Stimulated activated CD8-positive, alpha-beta memory T cell treated with anti-CD3 and anti-CD28 coated beads, Interleukin-15, amount 100 ng/mL, for 1 hour (primary cell): ENCODE data around the gene FRMD1.

ENCODE experiments used
- DNase-seq: peaks from one replicate; pipeline ENCODE4 v3.0.0-alpha.2; 2020; ENCODE audit warnings: low read depth

The FRMD1 gene

GRCh38 chr6:168005796-168006195, 73.2 kb downstream of the FRMD1 start:
- DNase-seq = no peak

GRCh38 chr6:168004945-168005344, 74.1 kb downstream of the FRMD1 start:
- no peak for DNase-seq

- no peak for DNase-seq
Observed at GRCh38 chr6:168004023-168004422, 75.0 kb downstream of the FRMD1 start.
